HEK293 (cell line): ENCODE results near the gene TK2.
A peak's percentile ranks its signal among the peaks of the same experiment; 100 is the strongest.

Source experiments
- CTCF ChIA-PET: fragments of 350-600 bp; formaldehyde crosslinking; extraction: SDS; loops from one replicate; lab custom pipeline; 2021; ENCODE audit warnings: antibody characterized with exemption; lab: Yijun Ruan, JAX
- POLR2A ChIA-PET: fragments of 300-600 bp; formaldehyde crosslinking; extraction: SDS; loops from one replicate; lab custom pipeline; 2020; ENCODE audit warnings: antibody characterized with exemption, inconsistent platforms; lab: Yijun Ruan, JAX
- H3K27ac ChIP-seq: fragments of 200-500 bp; sonication (Bioruptor generic); 2 replicates; pipeline ENCODE4 v1.5.1; 2014; ENCODE audit warnings: low read depth, low read length, control low read depth, inconsistent platforms; ENCODE audit errors: extremely low read depth
- H3K36me3 ChIP-seq, 2 experiments: fragments of 200-500 bp in 1 of 2; sonication (Bioruptor generic) in 1 of 2; 1 replicate in 1 of 2; 2 replicates in 1 of 2; pipeline ENCODE4 v1.5.1; 2014 to 2017; ENCODE audit warnings: inconsistent platforms in 2 of 2, low read length in 2 of 2; ENCODE audit not compliant: control insufficient read depth in 2 of 2, insufficient read depth in 1 of 2
- H3K4me1 ChIP-seq: fragments of 200-500 bp; sonication (Bioruptor generic); 2 replicates; pipeline ENCODE4 v1.5.1; 2014; ENCODE audit warnings: mild to moderate bottlenecking, low read length, inconsistent platforms; ENCODE audit not compliant: control insufficient read depth, insufficient read depth
- H3K4me3 ChIP-seq: 2 replicates; pipeline ENCODE4 v1.5.1; 2011; ENCODE audit warnings: low read depth, mild to moderate bottlenecking, control low read depth, low read length, moderate library complexity
- H3K9me3 ChIP-seq: fragments of 200-500 bp; sonication (Bioruptor generic); 2 replicates; pipeline ENCODE4 v1.5.1; 2014; ENCODE audit warnings: low read depth, low read length, inconsistent platforms; ENCODE audit not compliant: control insufficient read depth, insufficient read depth
- INSM2 ChIP-seq: fragments of 450-650 bp; formaldehyde crosslinking; IDR thresholded peaks from 2 replicates; pipeline ENCODE4 v1.5.1; 2016; ENCODE audit warnings: missing biosample characterization, missing genetic modification characterization
- PRDM4 ChIP-seq: fragments of 450-650 bp; formaldehyde crosslinking; IDR thresholded peaks from 2 replicates; pipeline ENCODE4 v1.5.1; 2017; ENCODE audit warnings: missing biosample characterization, missing genetic modification characterization
- SP7 ChIP-seq: fragments of 450-650 bp; formaldehyde crosslinking; IDR thresholded peaks from 2 replicates; pipeline ENCODE4 v1.5.1; 2016; ENCODE audit warnings: missing biosample characterization, missing genetic modification characterization
- WT1 ChIP-seq: fragments of 450-650 bp; formaldehyde crosslinking; IDR thresholded peaks from 2 replicates; pipeline ENCODE4 v1.5.1; 2016; ENCODE audit warnings: missing biosample characterization, missing genetic modification characterization
- ZNF10 ChIP-seq: fragments of 450-650 bp; formaldehyde crosslinking; IDR thresholded peaks from 2 replicates; pipeline ENCODE4 v1.5.1; 2017; ENCODE audit warnings: missing biosample characterization, missing genetic modification characterization
- ZNF2 ChIP-seq: fragments of 450-650 bp; formaldehyde crosslinking; IDR thresholded peaks from 2 replicates; pipeline ENCODE4 v1.5.1; 2016; ENCODE audit warnings: missing biosample characterization, missing genetic modification characterization
- ZNF214 ChIP-seq: fragments of 450-650 bp; formaldehyde crosslinking; IDR thresholded peaks from 2 replicates; pipeline ENCODE4 v1.5.1; 2017; ENCODE audit warnings: missing biosample characterization, mild to moderate bottlenecking, missing genetic modification characterization, borderline replicate concordance
- ZNF266 ChIP-seq: fragments of 450-650 bp; formaldehyde crosslinking; IDR thresholded peaks from 2 replicates; pipeline ENCODE4 v1.5.1; 2016; ENCODE audit warnings: missing biosample characterization, missing genetic modification characterization, low read depth
- ZNF311 ChIP-seq: fragments of 450-650 bp; formaldehyde crosslinking; IDR thresholded peaks from 2 replicates; pipeline ENCODE4 v1.5.1; 2017; ENCODE audit warnings: missing biosample characterization, missing genetic modification characterization, borderline replicate concordance
- ZNF366 ChIP-seq: fragments of 450-650 bp; formaldehyde crosslinking; conservative IDR thresholded peaks from 2 replicates; pipeline ENCODE4 v1.5.1; 2016; ENCODE audit warnings: missing biosample characterization, missing genetic modification characterization
- ZNF555 ChIP-seq: fragments of 450-650 bp; formaldehyde crosslinking; conservative IDR thresholded peaks from 2 replicates; pipeline ENCODE4 v1.5.1; 2017; ENCODE audit warnings: missing biosample characterization, mild to moderate bottlenecking, missing genetic modification characterization, inconsistent platforms
- ZNF560 ChIP-seq: fragments of 450-650 bp; formaldehyde crosslinking; IDR thresholded peaks from 2 replicates; pipeline ENCODE4 v1.5.1; 2017; ENCODE audit warnings: missing biosample characterization, missing genetic modification characterization, borderline replicate concordance
- ZNF571 ChIP-seq: fragments of 450-650 bp; formaldehyde crosslinking; IDR thresholded peaks from 2 replicates; pipeline ENCODE4 v1.5.0; 2017; ENCODE audit warnings: missing biosample characterization, missing genetic modification characterization
- ZNF76 ChIP-seq: fragments of 450-650 bp; formaldehyde crosslinking; IDR thresholded peaks from 2 replicates; pipeline ENCODE4; 2016; ENCODE audit warnings: low read depth, missing biosample characterization, missing genetic modification characterization, borderline replicate concordance
- ZNF843 ChIP-seq: fragments of 450-650 bp; formaldehyde crosslinking; IDR thresholded peaks from 2 replicates; pipeline ENCODE4 v1.5.1; 2016; ENCODE audit warnings: missing biosample characterization, missing genetic modification characterization
- ZSCAN5A ChIP-seq: fragments of 450-650 bp; formaldehyde crosslinking; IDR thresholded peaks from 2 replicates; pipeline ENCODE4 v1.5.1; 2016; ENCODE audit warnings: missing biosample characterization, missing genetic modification characterization

TK2 gene

GRCh38 chr16:66587881-66588600 is 38.1 kb upstream of the TK2 start:
- H3K36me3 ChIP-seq = no peaks in the 10 kb centered on the region
- CTCF ChIA-PET = interaction anchor here (0.7 kb wide), 1 partner anchor 176 kb away, joined by 3 read pairs; no protein-coding TSS in a partner anchor
- no peak overlapping the region for H3K4me3 ChIP-seq
- H3K4me1 ChIP-seq = no peaks in the 10 kb centered on the region
- POLR2A ChIA-PET = no interaction called here
- TF ChIP-seq ZNF560 (tag by site-specific recombination) (no peak), ZNF266 (tag by site-specific recombination) (no peak)
- H3K27ac ChIP-seq = no peak overlapping the region
- H3K9me3 ChIP-seq = no peaks in the 10 kb centered on the region

GRCh38 chr16:66585481-66586239 is 35.7 kb upstream of the TK2 start:
- H3K4me3 ChIP-seq = no peak overlapping the region
- no peaks in the 10 kb centered on the region for H3K36me3 ChIP-seq
- POLR2A ChIA-PET = no interaction called here
- H3K4me1 ChIP-seq = peaks cover 6% of the 10 kb centered on the region
- no peak overlapping the region for H3K27ac ChIP-seq
- no peak for TF ChIP-seq ZNF214 (tag by site-specific recombination)
- no peaks in the 10 kb centered on the region for H3K9me3 ChIP-seq
- CTCF ChIA-PET = interaction anchor here (0.7 to 1.0 kb wide), 2 partner anchors 179 to 245 kb away, joined by 3 read pairs; partner anchors contain the start of gene NAE1

GRCh38 chr16:66581246-66581952 is 31.5 kb upstream of the TK2 start:
- no peak overlapping the region for H3K27ac ChIP-seq
- CTCF ChIA-PET = interaction anchor here (1.3 to 1.6 kb wide), 2 partner anchors 9 to 249 kb away, joined by 3 read pairs; partner anchors contain the start of gene NAE1
- peaks cover 12% of the 10 kb centered on the region for H3K4me1 ChIP-seq
- no peaks in the 10 kb centered on the region for H3K36me3 ChIP-seq
- TF ChIP-seq ZNF843 (tag by site-specific recombination) (no peak), PRDM4 (tag by site-specific recombination) (0 out of 2 replicates have a peak, but pooled peaks have one; percentile 35), ZNF571 (tag by site-specific recombination) (no peak)
- TF ChIP-seq, all 188 proteins: peak for 1
- Histone ChIP-seq H3K4me3 (no peak overlapping the region), H3K9me3 (no peaks in the 10 kb centered on the region)
- POLR2A ChIA-PET = no interaction called here

GRCh38 chr16:66580605-66581209 is 30.8 kb upstream of the TK2 start:
- Histone ChIP-seq H3K36me3 (no peaks in the 10 kb centered on the region), H3K27ac (no peak overlapping the region), H3K9me3 (no peaks in the 10 kb centered on the region), H3K4me1 (peaks cover 12% of the 10 kb centered on the region), H3K4me3 (no peak overlapping the region)
- ChIA-PET CTCF (interaction anchor here (1.2 to 1.6 kb wide), 4 partner anchors 9 to 250 kb away, joined by 3 to 4 read pairs (median 3); partner anchors contain the start of gene NAE1), POLR2A (no interaction called here)
- no peak for TF ChIP-seq ZNF76 (tag by site-specific recombination)
- no peak for TF ChIP-seq ZNF311 (tag by site-specific recombination)
- TF ChIP-seq INSM2 (tag by site-specific recombination) = peak; percentile 51; the same call in 1 of the 2 replicates
- peak; percentile 32; the same call in 1 of the 2 replicates for TF ChIP-seq SP7 (tag by site-specific recombination)
- TF ChIP-seq ZNF10 = peak; percentile 95
- TF ChIP-seq ZNF2 (tag by site-specific recombination) = no peak
- TF ChIP-seq ZNF366 = 0 out of 2 replicates have a peak, but pooled peaks have one; percentile 31
- no peak for TF ChIP-seq WT1 (tag by site-specific recombination)
- no peak for TF ChIP-seq ZSCAN5A (tag by site-specific recombination)
- TF ChIP-seq ZNF555 (tag by site-specific recombination) = no peak
